ENCODE measurements around the gene APAF1.

APAF1 gene

GRCh38 chr12:98674841-98675240 is 29.8 kb downstream of the APAF1 start:
- DNase-seq: no peak

- no peak for DNase-seq
These were observed 33.3 kb downstream of the APAF1 start for GRCh38 chr12:98678236-98678945.

GRCh38 chr12:98678946-98679610 is 34.0 kb downstream of the APAF1 start:
- DNase-seq: no peak

- no peak for DNase-seq
These were observed 34.5 kb downstream of the APAF1 start for GRCh38 chr12:98679611-98680005.

- no peak for DNase-seq
These were observed 39.1 kb downstream of the APAF1 start for GRCh38 chr12:98684199-98684598.

DNA sequence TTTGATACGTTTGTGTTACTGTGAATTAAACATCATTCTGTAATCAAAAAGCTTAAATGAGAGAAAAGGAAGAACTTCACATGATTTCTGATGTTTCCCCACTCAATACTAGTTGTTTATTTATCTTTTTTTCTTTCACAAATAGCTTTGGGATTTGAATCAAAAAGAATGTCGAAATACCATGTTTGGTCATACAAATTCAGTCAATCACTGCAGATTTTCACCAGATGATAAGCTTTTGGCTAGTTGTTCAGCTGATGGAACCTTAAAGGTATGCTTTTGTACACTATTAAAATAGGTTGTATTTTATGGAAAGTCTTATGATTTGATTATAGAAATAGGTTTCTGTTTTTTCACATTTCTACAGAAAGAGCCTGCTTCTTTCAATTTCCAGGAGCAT is 41.5 kb downstream of the APAF1 start:
- DNase-seq: no peak

DNA sequence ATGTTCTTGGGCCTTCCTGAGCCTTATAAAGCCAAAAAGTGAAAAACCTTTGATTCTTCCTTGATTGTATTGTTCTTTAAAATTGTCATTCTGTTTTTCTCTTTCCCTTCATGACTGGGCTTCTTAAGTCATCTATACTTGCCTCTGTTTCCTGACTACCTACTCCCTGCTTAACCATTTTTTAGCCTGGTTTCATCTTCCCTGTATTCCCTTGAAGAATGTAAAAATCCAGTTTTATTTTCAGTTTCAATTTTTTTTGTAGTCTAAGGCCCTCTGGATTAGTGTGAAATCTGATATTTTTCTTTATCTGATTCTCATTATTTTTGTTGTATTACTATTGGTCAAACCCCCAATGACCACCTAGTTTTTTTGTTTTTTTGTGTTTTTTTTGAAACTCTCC is 46.3 kb downstream of the APAF1 start:
- DNase-seq: no peak

DNA sequence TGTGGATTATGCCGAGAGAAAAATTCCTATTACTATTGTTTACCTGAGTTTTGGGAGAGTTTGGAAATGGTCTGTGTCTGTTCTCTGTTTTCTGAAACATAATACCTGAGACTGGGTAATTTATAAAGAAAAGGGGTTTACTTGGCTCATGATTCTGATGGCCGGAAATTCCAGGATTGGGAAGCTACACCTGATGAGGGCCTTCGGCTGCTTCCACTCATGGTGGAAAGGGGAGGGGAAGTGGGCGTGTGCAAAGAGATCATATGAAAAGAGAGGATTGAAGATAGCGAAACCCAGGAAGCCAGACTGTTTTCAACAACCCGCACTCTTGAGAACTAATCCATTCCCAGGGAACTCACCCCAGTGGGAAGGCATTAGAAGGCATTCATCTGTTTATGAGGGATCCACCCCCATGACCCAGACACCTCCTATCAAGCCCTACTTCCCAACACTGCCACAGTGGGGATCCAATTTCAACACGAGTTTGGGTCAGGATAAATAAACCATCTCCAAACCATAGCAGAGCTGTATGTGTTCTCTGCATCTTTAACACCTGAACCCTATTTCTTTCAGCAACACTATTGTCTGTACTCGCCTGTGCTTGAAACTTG is 51.1 kb downstream of the APAF1 start:
- no peak for DNase-seq

- DNase-seq: no peak
These were observed 52.1 kb downstream of the APAF1 start for GRCh38 chr12:98697209-98697608.

DNA sequence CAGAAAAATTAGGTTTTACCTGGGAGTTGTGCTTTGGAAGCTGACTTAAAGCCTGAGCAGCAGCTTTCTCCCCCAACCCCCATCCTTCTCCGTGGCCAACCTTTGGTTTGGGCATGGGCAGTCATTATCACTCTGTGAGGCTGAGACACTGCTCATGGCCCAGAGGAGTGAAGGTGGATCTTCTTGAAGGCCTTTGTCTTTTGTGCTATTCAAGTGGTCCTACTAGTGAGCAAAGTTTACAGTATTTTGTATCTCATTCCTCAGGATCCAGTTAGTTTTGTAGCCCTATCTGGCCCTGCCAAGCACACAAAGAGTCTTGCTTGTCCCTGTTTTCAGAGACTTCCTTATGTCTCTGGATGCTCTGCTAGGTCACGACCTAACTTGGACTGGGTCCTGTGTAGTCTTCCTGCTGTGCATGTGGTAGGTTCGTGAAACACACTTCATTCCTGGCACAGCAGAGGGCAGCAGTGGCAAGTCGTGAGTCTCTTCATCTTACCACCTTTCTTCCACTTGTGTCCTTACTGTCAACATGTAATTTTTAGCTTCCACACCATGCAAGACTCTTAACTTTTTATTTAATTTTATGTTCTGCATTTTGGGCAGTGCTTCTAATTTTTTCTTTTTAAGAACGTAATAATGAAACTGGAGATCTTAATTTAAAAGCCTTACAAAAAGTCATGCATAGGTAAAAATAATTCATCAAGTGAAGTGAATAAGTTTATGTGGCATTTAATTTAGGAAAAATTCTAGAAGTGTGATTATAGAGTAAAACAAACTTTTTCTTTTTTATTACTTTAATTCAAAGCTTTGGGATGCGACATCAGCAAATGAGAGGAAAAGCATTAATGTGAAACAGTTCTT is 53.7 kb downstream of the APAF1 start:
- peak; percentile 45 for DNase-seq

DNA sequence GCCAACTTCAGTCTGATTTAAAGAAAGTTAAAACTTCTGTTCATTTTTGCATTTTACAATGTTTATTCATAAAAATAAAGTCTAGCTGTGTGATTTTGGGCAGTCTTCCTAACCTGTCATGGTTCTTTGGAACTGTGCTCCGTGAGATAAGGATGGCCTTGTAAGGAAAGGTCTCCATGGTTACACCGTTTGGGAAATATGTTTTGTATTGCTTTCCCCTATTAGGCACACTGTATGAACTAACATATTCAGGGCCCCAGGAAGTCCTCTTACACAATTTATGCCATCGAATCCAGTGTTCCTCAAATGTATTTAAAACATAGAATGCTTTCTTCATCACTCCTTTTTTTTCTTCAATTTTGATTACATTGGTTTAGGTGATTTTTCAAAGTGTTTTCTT is 54.5 kb downstream of the APAF1 start:
- DNase-seq: no peak

DNA sequence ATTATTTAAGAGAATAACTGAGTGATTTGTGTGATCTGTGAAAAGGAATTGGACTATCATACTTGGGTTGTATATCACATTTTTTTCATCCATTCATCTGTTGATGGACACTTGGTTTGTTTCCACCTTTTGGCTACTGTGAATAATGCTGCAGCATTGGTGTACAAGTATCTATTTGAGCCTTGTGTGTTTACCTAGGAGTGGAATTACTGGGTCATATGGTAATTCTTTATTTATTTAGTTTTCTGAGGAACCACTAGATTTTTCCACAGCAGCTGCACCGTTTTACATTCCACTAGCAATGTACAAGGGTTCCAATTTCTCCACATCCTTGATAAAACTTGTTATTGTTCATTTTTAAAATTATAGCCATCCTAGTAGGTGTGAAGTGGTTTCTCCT is 56.1 kb downstream of the APAF1 start:
- DNase-seq: no peak

DNA sequence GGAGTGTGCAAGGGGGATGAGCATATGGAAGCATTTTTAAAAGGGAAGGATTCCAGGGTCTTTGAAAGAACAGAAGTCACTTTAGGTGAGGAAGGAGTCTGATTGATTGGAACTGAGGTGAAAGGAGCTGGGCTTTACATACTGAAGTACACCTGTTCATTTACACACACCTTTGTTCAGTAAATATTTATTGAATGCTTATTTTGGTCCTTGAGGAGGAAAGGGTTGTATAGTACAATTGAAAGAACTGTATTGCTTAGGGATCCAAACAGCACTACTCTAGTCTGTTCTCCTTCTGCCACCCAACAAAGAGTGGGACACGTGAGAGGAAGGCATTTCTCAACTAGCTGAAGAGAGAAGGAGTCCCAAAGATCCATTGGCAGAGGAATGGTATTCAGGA is 63.9 kb downstream of the APAF1 start:
- no peak for DNase-seq

DNA sequence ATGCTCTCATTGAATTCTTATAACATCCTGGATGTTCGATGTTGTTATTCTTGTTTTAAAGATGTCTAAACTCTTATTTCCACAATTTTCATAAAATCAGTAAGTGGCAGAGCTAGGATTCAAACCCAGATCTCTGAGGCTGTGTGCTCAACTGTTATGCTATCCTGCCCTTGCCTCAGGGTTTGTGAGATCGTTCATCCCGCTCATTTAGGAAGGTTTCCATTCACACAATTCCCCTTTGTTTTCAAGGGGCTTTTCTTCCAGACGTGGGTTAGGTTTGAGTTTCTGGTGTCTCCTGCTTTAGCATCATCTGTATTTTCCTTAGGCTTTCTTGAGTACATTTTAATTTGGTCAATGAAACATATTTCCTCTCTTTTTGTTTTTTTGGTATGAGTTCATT is 69.3 kb downstream of the APAF1 start:
- DNase-seq: no peak

DNA sequence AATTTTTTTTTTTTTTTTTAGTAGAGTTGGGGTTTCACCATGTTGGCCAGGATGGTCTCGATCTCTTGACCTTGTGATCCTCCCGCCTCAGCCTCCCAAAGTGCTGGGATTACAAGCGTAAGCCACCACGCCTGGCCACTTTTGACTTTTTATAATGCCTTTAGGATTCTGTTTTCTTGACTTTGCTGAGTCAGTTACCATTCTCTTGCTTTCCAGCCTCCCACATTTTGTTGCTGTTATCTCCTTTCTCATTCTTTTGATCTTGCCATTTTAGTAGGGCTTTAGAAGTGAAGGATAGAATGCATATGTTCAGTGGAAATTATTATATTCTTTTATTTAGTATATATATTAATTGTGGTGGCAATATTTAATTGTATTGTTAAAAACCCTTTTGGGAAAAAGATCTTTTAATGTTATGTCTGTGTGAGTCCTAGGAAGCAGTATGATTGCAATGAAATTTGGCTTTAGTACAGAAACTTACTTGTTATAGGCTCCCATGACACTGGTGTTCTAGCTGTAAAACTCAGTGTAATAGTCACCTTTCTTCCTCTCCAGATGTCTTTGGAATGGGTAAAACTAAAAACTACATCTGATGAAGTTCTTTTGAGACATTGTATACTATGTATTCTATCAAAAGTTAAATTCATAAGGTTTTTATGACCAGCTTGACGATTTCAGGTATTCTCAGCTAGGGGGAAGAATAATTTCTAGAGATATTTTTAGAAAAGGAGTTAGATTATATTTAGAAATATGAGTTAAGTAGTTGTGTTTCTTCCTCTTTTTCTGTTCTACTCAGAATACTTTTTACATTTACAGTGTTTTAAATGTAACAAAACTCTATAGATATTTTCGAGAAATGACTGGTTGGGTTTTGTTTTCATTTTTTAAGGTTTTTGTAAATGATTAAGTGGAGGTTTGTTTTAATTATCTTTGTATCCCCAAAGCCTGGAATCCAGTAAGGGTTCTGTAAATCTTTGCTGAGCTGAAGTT is 74.7 kb downstream of the APAF1 start:
- DNase-seq: no peak

DNA sequence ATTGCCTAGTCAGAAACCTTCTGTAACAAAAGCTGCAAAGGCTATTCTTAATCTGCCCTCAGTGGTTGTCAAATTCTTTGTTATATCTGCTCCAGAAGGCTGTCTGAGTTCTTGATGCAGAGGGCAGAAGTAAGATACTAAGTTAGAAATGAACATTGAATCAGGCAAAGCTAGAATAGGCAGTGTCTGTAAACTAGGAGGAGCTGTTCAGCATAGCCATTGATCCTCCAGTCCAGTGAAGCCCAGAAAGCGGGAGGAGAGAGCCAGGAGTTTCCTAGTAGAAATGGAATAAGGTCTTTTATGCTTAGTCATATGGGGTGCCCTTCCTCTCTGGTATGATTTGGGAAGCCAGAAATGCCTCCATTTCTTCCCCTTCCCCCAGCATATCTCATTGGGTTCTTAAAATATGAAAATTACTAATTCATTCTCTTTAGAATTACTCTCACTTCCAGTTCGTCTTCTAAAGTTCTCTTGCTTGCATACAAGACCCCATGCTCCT is 76.2 kb downstream of the APAF1 start:
- no peak for DNase-seq

DNA sequence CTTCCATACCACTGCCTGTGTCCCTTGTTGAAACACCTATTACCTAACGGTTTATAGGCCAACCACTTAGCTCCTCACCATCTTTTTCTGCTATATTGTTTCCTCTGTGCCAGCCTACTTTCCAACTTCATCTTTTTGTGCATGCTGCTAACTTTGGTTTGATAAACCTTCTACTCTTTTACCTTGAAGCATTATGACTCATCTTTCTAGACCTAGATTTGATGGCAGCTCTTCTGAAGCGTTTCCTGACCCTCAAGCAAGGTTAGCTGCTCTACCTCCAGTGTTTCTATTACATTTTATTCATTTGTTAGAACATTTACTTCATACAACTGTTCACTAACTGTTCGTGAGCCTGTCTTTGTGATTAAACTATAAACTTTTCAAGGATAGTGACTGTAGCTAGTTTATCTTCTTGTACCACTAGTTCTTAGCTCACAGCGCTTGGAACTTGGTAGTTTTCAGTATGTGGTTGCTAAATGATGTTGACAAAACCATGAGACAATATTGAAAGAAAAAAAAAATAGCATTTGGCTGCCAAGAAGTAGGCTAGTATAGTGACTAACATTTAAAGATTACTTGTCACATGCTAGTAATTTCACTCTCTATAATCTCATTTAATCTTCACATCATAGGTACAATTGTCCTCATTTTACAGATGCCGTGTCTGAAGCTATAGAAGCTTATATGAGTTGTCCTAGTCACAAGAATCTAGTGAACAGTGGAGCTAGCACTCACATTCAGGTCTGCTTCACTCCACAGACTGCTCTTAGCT is 79.5 kb downstream of the APAF1 start:
- DNase-seq: no peak

GRCh38 chr12:98725476-98726247 is 80.6 kb downstream of the APAF1 start:
- no peak for DNase-seq

DNA sequence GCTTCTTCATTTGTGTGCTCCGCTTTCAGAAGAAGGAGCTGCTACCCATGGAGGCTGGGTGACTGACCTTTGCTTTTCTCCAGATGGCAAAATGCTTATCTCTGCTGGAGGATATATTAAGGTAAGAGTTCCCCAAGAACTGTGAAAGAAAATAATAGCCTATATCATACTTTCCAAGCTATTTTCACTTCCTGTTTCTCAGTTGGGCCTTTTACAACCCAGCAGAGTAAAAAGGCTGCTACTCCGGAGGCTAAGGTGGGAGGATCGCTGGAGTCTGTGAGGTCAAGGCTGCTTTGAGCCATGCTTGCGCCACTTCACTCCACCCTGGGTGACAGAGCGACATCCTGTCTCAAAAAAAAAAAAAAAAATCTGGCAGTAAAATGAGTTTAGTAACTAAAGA is 82.1 kb downstream of the APAF1 start:
- DNase-seq: no peak

GRCh38 chr12:98730412-98730811 is 85.3 kb downstream of the APAF1 start:
- no peak for DNase-seq

All from KG1 (cell line).